Ascending aorta (tissue), 2 donors: ENCODE data around the gene KRT82. TPM values are rescaled to one million over a fixed set of nuclear protein-coding genes. Genes with fewer than 3 reads are reported as not detected.

Experiments
- DNase-seq, 2 donors: peaks; one replicate each; pipeline ENCODE4 v3.0.0-alpha.2; 2019; ENCODE audit warnings: low spot score in 2 of 2
- H3K27ac ChIP-seq, 2 donors: fragments of 200-600 bp; sonication (generic); one replicate each; pipeline ENCODE4 v1.5.1; 2016 to 2017; ENCODE audit warnings: mild to moderate bottlenecking in 1 of 2
- H3K27me3 ChIP-seq: fragments of 200-600 bp; sonication (generic); one replicate; pipeline ENCODE4 v1.5.1; 2017
- H3K36me3 ChIP-seq, 2 donors: fragments of 200-600 bp; sonication (generic); one replicate each; pipeline ENCODE4 v1.5.1; 2016
- H3K4me1 ChIP-seq, 2 donors: fragments of 200-600 bp; sonication (generic); one replicate each; pipeline ENCODE4 v1.5.1; 2016 to 2017; ENCODE audit warnings: mild to moderate bottlenecking in 1 of 2
- H3K4me3 ChIP-seq, 2 donors: fragments of 200-600 bp; sonication (generic); one replicate each; pipeline ENCODE4 v1.5.1; 2016 to 2017; ENCODE audit warnings: mild to moderate bottlenecking in 1 of 2
- H3K9me3 ChIP-seq, 2 donors: fragments of 200-600 bp; sonication (generic); one replicate each; pipeline ENCODE4 v1.5.1; 2016
- CTCF ChIP-seq, 3 experiments: fragments of 200-600 bp in 2 of 3; fragments of 450-650 bp in 1 of 3; sonication (generic) in 2 of 3; IDR thresholded peaks; one replicate each; pipeline ENCODE4 v1.5.1; 2016 to 2019; ENCODE audit warnings: antibody characterized with exemption in 3 of 3, mild to moderate bottlenecking in 1 of 3, moderate library complexity in 1 of 3
- intact Hi-C: fragments of 100-400 bp; cut with DNase I; formaldehyde crosslinking; loops from one replicate; pipeline ENCODE4 v1.15.1; 2023
- total RNA-seq: library from RNA; depleted of rRNA; stranded (reverse); fragments of >200 nt; gene quantifications from one replicate; pipeline ENCODE4 v1.1.0, GENCODE V29; 2016

KRT82 gene
- total RNA-seq, 1 donor from 2014 or later, result not detected

GRCh38 chr12:52361553-52361952 is 44.6 kb downstream of the KRT82 start:
- no peak for TF ChIP-seq CTCF (IDR thresholded peaks at IDR 0.05)
- Histone ChIP-seq H3K4me3 (no peak overlapping the region), H3K27ac (no peak overlapping the region), H3K36me3 (no peaks in the 10 kb centered on the region), H3K4me1 (no peaks in the 10 kb centered on the region), H3K9me3 (no peaks in the 10 kb centered on the region), H3K27me3 (no peaks in the 10 kb centered on the region)
- DNase-seq, result peak in 1 of 2 donors; percentile 18
- intact Hi-C loops, result no loop called here

GRCh38 chr12:52360663-52361271 is 45.4 kb downstream of the KRT82 start:
- DNase-seq, result peak in 1 of 2 donors; percentile 61
- TF ChIP-seq CTCF (IDR thresholded peaks at IDR 0.05), result no peak
- H3K27ac ChIP-seq, result no peak overlapping the region
- H3K4me3 ChIP-seq, result no peak overlapping the region
- H3K27me3 ChIP-seq, result no peaks in the 10 kb centered on the region
- H3K4me1 ChIP-seq, result no peaks in the 10 kb centered on the region
- intact Hi-C loops, result no loop called here
- no peaks in the 10 kb centered on the region for H3K36me3 ChIP-seq
- no peaks in the 10 kb centered on the region for H3K9me3 ChIP-seq

GRCh38 chr12:52360106-52360662 is 46.0 kb downstream of the KRT82 start:
- H3K36me3 ChIP-seq, result no peaks in the 10 kb centered on the region
- H3K27ac ChIP-seq, result no peak overlapping the region
- H3K4me3 ChIP-seq, result no peak overlapping the region
- H3K9me3 ChIP-seq, result no peaks in the 10 kb centered on the region
- intact Hi-C loops, result no loop called here
- no peaks in the 10 kb centered on the region for H3K27me3 ChIP-seq
- no peaks in the 10 kb centered on the region for H3K4me1 ChIP-seq
- no peak for TF ChIP-seq CTCF (IDR thresholded peaks at IDR 0.05)
- DNase-seq, result no peak

GRCh38 chr12:52359621-52360061 is 46.5 kb downstream of the KRT82 start:
- H3K27me3 ChIP-seq, result no peaks in the 10 kb centered on the region
- H3K9me3 ChIP-seq, result no peaks in the 10 kb centered on the region
- intact Hi-C loops, result no loop called here
- H3K4me3 ChIP-seq, result no peak overlapping the region
- TF ChIP-seq CTCF (IDR thresholded peaks at IDR 0.05), result no peak
- H3K27ac ChIP-seq, result no peak overlapping the region
- no peak for DNase-seq
- no peaks in the 10 kb centered on the region for H3K4me1 ChIP-seq
- H3K36me3 ChIP-seq, result no peaks in the 10 kb centered on the region

- TF ChIP-seq CTCF (IDR thresholded peaks at IDR 0.05), result no peak
- DNase-seq, result peak in 1 of 2 donors; percentile 50
- Histone ChIP-seq H3K4me1 (no peaks in the 10 kb centered on the region), H3K27me3 (no peaks in the 10 kb centered on the region), H3K36me3 (no peaks in the 10 kb centered on the region), H3K4me3 (no peak overlapping the region), H3K9me3 (no peaks in the 10 kb centered on the region), H3K27ac (no peak overlapping the region)
- intact Hi-C loops, result no loop called here
Measured at GRCh38 chr12:52358575-52359350, 47.4 kb downstream of the KRT82 start.
